Measurements from ENCODE around the gene DOCK9.

DNA sequence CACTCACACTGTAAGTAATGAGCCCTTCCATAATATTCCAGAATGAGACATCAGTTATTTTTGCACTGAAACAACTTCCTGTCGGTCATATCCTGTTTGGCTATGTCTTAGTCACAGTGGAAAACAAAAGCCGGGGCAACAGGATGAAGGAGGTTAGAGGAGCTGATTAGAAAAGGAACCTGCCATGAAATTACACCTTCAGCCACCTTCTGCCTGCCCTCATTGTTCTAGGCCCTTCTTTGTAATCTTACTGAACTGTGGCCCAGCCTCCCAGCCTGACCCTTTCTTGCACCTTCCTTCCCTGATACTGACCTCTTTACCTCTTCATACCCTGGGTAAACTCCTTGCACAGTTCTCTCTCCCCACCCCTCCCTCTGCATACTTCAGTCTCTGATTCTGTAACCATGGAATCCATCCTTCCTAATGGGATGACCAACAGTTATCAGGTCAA, 67.3 kb downstream of the DOCK9 start:
- TF ChIP-seq, protein P1, sequence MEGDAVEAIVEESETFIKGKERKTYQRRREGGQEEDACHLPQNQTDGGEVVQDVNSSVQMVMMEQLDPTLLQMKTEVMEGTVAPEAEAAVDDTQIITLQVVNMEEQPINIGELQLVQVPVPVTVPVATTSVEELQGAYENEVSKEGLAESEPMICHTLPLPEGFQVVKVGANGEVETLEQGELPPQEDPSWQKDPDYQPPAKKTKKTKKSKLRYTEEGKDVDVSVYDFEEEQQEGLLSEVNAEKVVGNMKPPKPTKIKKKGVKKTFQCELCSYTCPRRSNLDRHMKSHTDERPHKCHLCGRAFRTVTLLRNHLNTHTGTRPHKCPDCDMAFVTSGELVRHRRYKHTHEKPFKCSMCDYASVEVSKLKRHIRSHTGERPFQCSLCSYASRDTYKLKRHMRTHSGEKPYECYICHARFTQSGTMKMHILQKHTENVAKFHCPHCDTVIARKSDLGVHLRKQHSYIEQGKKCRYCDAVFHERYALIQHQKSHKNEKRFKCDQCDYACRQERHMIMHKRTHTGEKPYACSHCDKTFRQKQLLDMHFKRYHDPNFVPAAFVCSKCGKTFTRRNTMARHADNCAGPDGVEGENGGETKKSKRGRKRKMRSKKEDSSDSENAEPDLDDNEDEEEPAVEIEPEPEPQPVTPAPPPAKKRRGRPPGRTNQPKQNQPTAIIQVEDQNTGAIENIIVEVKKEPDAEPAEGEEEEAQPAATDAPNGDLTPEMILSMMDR (conservative IDR thresholded peaks at IDR 0.05 in 1 of 2, IDR thresholded peaks at IDR 0.05 in 1 of 2; ENCODE audit: extremely low read depth in 1 of 2, insufficient read depth in 1 of 2, low read depth in 1 of 2, low read length in 2 of 2): no peak
- no peak for TF ChIP-seq EZH2 (IDR thresholded peaks at IDR 0.05; ENCODE audit: borderline replicate concordance, low read length)

All from mammary epithelial cell (primary cell).